ENCODE results near the gene EGR2.

- TF ChIP-seq POLR2A (IDR thresholded peaks at IDR 0.05) (no peak), CTCF (IDR thresholded peaks at IDR 0.05) (no peak)
These were observed 52.2 kb downstream of the EGR2 start for GRCh38 chr10:62764011-62764410.
